HepG2 (cell line): ENCODE data around the gene CISD2. TPM values are rescaled to one million over a fixed set of nuclear protein-coding genes. Genes with fewer than 3 reads are reported as not detected.

Experiments
- CCAR2 ChIP-seq: fragments of 200-400 bp; formaldehyde crosslinking; optimal IDR thresholded peaks from 2 replicates; pipeline ENCODE3; 2018; ENCODE audit warnings: low read depth, mild to moderate bottlenecking, low read length, moderate library complexity
- HDAC2 ChIP-seq: sonication (generic); formaldehyde crosslinking; IDR thresholded peaks from 2 replicates; pipeline ENCODE4 v1.4.0; 2020; ENCODE audit warnings: missing genetic modification reagents
- HOXA9 ChIP-seq: sonication (generic); formaldehyde crosslinking; IDR thresholded peaks from 2 replicates; pipeline ENCODE4 v1.8.1; 2022; ENCODE audit warnings: missing genetic modification reagents, mild to moderate bottlenecking, moderate library complexity, borderline replicate concordance
- KLF15 ChIP-seq: sonication (generic); formaldehyde crosslinking; IDR thresholded peaks from 2 replicates; pipeline ENCODE4 v1.8.1; 2023; ENCODE audit warnings: borderline replicate concordance, mild to moderate bottlenecking, inconsistent platforms, missing genetic modification reagents, mixed read lengths
- SMAD3 ChIP-seq: sonication (generic); formaldehyde crosslinking; IDR thresholded peaks from 2 replicates; pipeline ENCODE4 v1.4.0; 2020; ENCODE audit warnings: missing genetic modification reagents
- THYN1 ChIP-seq: sonication (generic); formaldehyde crosslinking; IDR thresholded peaks from 2 replicates; pipeline ENCODE4 v1.8.1; 2023; ENCODE audit warnings: low read depth, mild to moderate bottlenecking, moderate library complexity, missing genetic modification reagents, borderline replicate concordance
- ZNF510 ChIP-seq: sonication (generic); formaldehyde crosslinking; IDR thresholded peaks from 2 replicates; pipeline ENCODE4 v1.4.0; 2020; ENCODE audit warnings: low read depth, mild to moderate bottlenecking, missing genetic modification reagents
- ZNF567 ChIP-seq: sonication (generic); formaldehyde crosslinking; IDR thresholded peaks from 2 replicates; pipeline ENCODE4 v1.8.1; 2023; ENCODE audit warnings: mild to moderate bottlenecking, missing genetic modification reagents, borderline replicate concordance
- ZNF569 ChIP-seq: sonication (generic); formaldehyde crosslinking; IDR thresholded peaks from 2 replicates; pipeline ENCODE4 v1.5.0; 2020; ENCODE audit warnings: mild to moderate bottlenecking, missing genetic modification reagents, moderate library complexity, borderline replicate concordance
- ZNF713 ChIP-seq: sonication (generic); formaldehyde crosslinking; IDR thresholded peaks from 2 replicates; pipeline ENCODE4 v1.4.0; 2020; ENCODE audit warnings: mild to moderate bottlenecking, missing genetic modification reagents
- polyA plus RNA-seq, 8 experiments: library from polyadenylated mRNA; depleted of rRNA in 3 of 8; stranded (reverse) in 7 of 8; unstranded in 1 of 8; fragments of >200 nt; fragmentation: Illumina TruSeq in 4 of 8; extraction: Trizol in 4 of 8; gene quantifications; 2 replicates each; pipeline versions ENCODE4 v1.2.1 to v1.2.3, GENCODE V29; 2011 to 2016; ENCODE audit warnings: low read depth in 4 of 8, missing spikeins in 1 of 8, mixed read lengths in 1 of 8; ENCODE audit not compliant: insufficient read depth in 1 of 8
- total RNA-seq, 5 experiments: library from RNA; depleted of rRNA; stranded (reverse); fragments of >200 nt; fragmentation: Illumina TruSeq; extraction: Trizol; gene quantifications; 2 replicates each; pipeline ENCODE4 v1.2.3, GENCODE V29; 2016; ENCODE audit warnings: low read depth in 1 of 5
- TF ChIP-seq, protein P1 (sequence below): sonication (generic); formaldehyde crosslinking; conservative IDR thresholded peaks from 2 replicates; pipeline ENCODE4 v1.8.0; 2022; ENCODE audit warnings: mild to moderate bottlenecking, moderate library complexity, missing genetic modification reagents
- TF ChIP-seq, protein P2 (sequence below): sonication (generic); formaldehyde crosslinking; IDR thresholded peaks from 2 replicates; pipeline ENCODE4 v1.8.0; 2022; ENCODE audit warnings: mild to moderate bottlenecking, missing genetic modification reagents
- TF ChIP-seq, protein P3 (sequence below): sonication (generic); formaldehyde crosslinking; IDR thresholded peaks from 2 replicates; pipeline ENCODE4 v1.4.0; 2020; ENCODE audit warnings: mild to moderate bottlenecking, missing genetic modification reagents
- TF ChIP-seq, protein P4 (sequence below): sonication (generic); formaldehyde crosslinking; IDR thresholded peaks from 2 replicates; pipeline ENCODE4 v1.8.1; 2023; ENCODE audit warnings: missing genetic modification reagents, inconsistent platforms, borderline replicate concordance
- TF ChIP-seq, protein P5 (sequence below): sonication (generic); formaldehyde crosslinking; IDR thresholded peaks from 2 replicates; pipeline ENCODE4 v1.5.1; 2020; ENCODE audit warnings: missing genetic modification reagents, mild to moderate bottlenecking, borderline replicate concordance
- TF ChIP-seq, protein P6 (sequence below): sonication (generic); formaldehyde crosslinking; IDR thresholded peaks from 2 replicates; pipeline ENCODE4 v1.4.0; 2020; ENCODE audit warnings: missing genetic modification reagents

CISD2 gene
- total and polyA plus RNA-seq, 2 of the 13 experiments (the other 11 are each of a cell fraction or from before 2014, with no cell fraction given) = 24.5 to 37.7 TPM

DNA sequence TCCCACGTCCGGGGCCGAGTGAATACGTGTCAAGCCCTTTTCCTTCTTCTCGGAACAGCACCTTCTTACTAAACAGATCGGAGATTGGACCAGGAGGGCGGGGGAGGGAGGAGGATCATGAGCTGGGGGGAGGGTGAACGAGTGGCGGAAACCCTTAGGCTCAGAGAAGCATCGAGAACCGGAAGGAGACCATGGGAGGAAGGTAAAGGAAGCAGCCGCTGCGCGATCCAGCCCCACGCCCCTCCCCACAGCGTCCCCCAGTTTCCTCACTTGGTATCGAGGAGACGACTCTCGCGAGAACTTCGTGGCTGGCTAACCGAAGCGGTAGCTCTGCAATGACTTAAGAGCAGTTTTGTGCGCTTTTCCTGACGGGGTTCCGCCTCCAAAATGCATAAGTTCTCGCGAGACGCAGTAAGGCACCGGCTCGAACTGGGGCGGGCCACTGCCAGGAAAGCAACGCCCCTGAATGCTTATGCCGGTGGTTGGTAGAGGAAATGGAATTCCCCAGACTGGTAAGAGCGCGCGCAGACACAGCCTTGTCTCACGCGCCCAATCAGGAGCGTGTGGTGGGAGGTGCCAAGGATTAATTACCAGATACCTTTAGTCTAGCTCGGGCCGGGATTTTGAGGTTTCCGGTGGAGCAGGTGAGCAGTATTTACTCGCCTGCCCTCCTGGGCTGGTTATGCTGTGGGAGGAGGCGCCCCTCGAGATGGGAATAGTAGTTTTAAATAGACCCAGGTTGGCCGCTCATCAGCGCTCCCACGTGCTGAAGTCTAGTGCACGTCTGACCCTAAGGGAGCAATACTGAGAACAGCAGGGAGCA, 40.9 kb upstream of the CISD2 start (continued):
- TF ChIP-seq, protein P1, sequence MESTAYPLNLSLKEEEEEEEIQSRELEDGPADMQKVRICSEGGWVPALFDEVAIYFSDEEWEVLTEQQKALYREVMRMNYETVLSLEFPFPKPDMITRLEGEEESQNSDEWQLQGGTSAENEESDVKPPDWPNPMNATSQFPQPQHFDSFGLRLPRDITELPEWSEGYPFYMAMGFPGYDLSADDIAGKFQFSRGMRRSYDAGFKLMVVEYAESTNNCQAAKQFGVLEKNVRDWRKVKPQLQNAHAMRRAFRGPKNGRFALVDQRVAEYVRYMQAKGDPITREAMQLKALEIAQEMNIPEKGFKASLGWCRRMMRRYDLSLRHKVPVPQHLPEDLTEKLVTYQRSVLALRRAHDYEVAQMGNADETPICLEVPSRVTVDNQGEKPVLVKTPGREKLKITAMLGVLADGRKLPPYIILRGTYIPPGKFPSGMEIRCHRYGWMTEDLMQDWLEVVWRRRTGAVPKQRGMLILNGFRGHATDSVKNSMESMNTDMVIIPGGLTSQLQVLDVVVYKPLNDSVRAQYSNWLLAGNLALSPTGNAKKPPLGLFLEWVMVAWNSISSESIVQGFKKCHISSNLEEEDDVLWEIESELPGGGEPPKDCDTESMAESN (CRISPR knock-in tag) = peak; percentile 61; the same call in 1 of the 2 replicates
- TF ChIP-seq, protein P2, sequence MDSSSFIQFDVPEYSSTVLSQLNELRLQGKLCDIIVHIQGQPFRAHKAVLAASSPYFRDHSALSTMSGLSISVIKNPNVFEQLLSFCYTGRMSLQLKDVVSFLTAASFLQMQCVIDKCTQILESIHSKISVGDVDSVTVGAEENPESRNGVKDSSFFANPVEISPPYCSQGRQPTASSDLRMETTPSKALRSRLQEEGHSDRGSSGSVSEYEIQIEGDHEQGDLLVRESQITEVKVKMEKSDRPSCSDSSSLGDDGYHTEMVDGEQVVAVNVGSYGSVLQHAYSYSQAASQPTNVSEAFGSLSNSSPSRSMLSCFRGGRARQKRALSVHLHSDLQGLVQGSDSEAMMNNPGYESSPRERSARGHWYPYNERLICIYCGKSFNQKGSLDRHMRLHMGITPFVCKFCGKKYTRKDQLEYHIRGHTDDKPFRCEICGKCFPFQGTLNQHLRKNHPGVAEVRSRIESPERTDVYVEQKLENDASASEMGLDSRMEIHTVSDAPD (CRISPR knock-in tag) = peak; percentile 76; the same call in 1 of the 2 replicates
- TF ChIP-seq THYN1 (CRISPR knock-in tag) = no peak
- TF ChIP-seq ZNF510 (CRISPR knock-in tag) = no peak
- TF ChIP-seq, protein P3, sequence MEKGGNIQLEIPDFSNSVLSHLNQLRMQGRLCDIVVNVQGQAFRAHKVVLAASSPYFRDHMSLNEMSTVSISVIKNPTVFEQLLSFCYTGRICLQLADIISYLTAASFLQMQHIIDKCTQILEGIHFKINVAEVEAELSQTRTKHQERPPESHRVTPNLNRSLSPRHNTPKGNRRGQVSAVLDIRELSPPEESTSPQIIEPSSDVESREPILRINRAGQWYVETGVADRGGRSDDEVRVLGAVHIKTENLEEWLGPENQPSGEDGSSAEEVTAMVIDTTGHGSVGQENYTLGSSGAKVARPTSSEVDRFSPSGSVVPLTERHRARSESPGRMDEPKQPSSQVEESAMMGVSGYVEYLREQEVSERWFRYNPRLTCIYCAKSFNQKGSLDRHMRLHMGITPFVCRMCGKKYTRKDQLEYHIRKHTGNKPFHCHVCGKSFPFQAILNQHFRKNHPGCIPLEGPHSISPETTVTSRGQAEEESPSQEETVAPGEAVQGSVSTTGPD (CRISPR knock-in tag) = peak; percentile 77; the same call in 1 of the 2 replicates
- TF ChIP-seq, protein P4, sequence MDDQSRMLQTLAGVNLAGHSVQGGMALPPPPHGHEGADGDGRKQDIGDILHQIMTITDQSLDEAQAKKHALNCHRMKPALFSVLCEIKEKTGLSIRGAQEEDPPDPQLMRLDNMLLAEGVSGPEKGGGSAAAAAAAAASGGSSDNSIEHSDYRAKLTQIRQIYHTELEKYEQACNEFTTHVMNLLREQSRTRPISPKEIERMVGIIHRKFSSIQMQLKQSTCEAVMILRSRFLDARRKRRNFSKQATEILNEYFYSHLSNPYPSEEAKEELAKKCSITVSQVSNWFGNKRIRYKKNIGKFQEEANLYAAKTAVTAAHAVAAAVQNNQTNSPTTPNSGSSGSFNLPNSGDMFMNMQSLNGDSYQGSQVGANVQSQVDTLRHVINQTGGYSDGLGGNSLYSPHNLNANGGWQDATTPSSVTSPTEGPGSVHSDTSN (CRISPR knock-in tag) = peak; percentile 66; the same call in 1 of the 2 replicates
- TF ChIP-seq CCAR2 = no peak
- TF ChIP-seq KLF15 = no peak
- TF ChIP-seq ZNF567 = no peak
- TF ChIP-seq, protein P5, sequence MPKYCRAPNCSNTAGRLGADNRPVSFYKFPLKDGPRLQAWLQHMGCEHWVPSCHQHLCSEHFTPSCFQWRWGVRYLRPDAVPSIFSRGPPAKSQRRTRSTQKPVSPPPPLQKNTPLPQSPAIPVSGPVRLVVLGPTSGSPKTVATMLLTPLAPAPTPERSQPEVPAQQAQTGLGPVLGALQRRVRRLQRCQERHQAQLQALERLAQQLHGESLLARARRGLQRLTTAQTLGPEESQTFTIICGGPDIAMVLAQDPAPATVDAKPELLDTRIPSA (CRISPR knock-in tag) = peak; percentile 72; the same call in 1 of the 2 replicates
- peak; percentile 78; the same call in 1 of the 2 replicates for TF ChIP-seq ZNF569 (CRISPR knock-in tag)
- TF ChIP-seq HDAC2 (CRISPR knock-in tag) = peak; percentile 38
- TF ChIP-seq, protein P6, sequence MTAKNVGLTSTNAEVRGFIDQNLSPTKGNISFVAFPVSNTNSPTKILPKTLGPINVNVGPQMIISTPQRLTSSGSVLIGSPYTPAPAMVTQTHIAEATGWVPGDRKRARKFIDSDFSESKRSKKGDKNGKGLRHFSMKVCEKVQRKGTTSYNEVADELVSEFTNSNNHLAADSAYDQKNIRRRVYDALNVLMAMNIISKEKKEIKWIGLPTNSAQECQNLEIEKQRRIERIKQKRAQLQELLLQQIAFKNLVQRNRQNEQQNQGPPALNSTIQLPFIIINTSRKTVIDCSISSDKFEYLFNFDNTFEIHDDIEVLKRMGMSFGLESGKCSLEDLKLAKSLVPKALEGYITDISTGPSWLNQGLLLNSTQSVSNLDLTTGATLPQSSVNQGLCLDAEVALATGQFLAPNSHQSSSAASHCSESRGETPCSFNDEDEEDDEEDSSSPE (CRISPR knock-in tag) = peak; percentile 88
- peak; percentile 57; the same call in 1 of the 2 replicates for TF ChIP-seq SMAD3 (CRISPR knock-in tag)
- TF ChIP-seq ZNF713 (CRISPR knock-in tag) = peak; percentile 24; the same call in 1 of the 2 replicates
- peak; percentile 83 for TF ChIP-seq HOXA9
